ENCODE measurements around the gene SH2D3C.

SH2D3C gene

GRCh38 chr9:127693697-127694096 lies 84.8 kb downstream of the SH2D3C start:
- DNase-seq = no peak

- no peak for DNase-seq
These were observed 85.3 kb downstream of the SH2D3C start for GRCh38 chr9:127693143-127693542.

GRCh38 chr9:127692071-127692470 lies 86.4 kb downstream of the SH2D3C start:
- no peak for DNase-seq

- DNase-seq = no peak
These were observed 87.7 kb downstream of the SH2D3C start for GRCh38 chr9:127690735-127691134.

- no peak for DNase-seq
These were observed 89.0 kb downstream of the SH2D3C start for GRCh38 chr9:127689329-127690000.
